HepG2 (cell line): ENCODE results near the gene NCOR2. TPM values are rescaled to one million over a fixed set of nuclear protein-coding genes. Genes with fewer than 3 reads are reported as not detected.

Experiments
- CCDC6 ChIP-seq: sonication (generic); formaldehyde crosslinking; IDR thresholded peaks from 2 replicates; pipeline ENCODE4 v1.8.1; 2022; ENCODE audit warnings: mild to moderate bottlenecking, missing genetic modification reagents, moderate library complexity
- FOXK1 ChIP-seq: sonication (generic); formaldehyde crosslinking; IDR thresholded peaks from 2 replicates; pipeline ENCODE4 v1.4.0; 2020; ENCODE audit warnings: low read depth, missing genetic modification reagents, borderline replicate concordance
- GMEB1 ChIP-seq: sonication (generic); formaldehyde crosslinking; IDR thresholded peaks from 2 replicates; pipeline ENCODE4 v1.5.1; 2020; ENCODE audit warnings: missing genetic modification reagents, mild to moderate bottlenecking, borderline replicate concordance
- HNF4A ChIP-seq: sonication (generic); formaldehyde crosslinking; IDR thresholded peaks from 2 replicates; pipeline ENCODE4 v1.4.0; 2020; ENCODE audit warnings: missing genetic modification reagents
- HNRNPL ChIP-seq: fragments of 200-400 bp; formaldehyde crosslinking; IDR thresholded peaks from 2 replicates; pipeline ENCODE4 v1.6.1; 2017; ENCODE audit warnings: mild to moderate bottlenecking, low read depth, low read length
- NFYB ChIP-seq: sonication (generic); formaldehyde crosslinking; IDR thresholded peaks from 2 replicates; pipeline ENCODE4 v1.4.0; 2020; ENCODE audit warnings: missing genetic modification reagents
- SUZ12 ChIP-seq: fragments of 150-350 bp; IDR thresholded peaks from 2 replicates; pipeline ENCODE4 v1.6.1; 2014; ENCODE audit warnings: low read depth, low read length
- TOPORS ChIP-seq: sonication (generic); formaldehyde crosslinking; IDR thresholded peaks from 2 replicates; pipeline ENCODE4 v1.8.0; 2023; ENCODE audit warnings: mild to moderate bottlenecking, missing genetic modification reagents
- ZBTB25 ChIP-seq: IDR thresholded peaks from 2 replicates; pipeline ENCODE4 v1.6.1; 2018; ENCODE audit warnings: missing genetic modification reagents
- ZEB1 ChIP-seq: IDR thresholded peaks from 2 replicates; pipeline ENCODE4 v1.6.1; 2012; ENCODE audit warnings: mild to moderate bottlenecking, low read depth, inconsistent platforms; ENCODE audit not compliant: insufficient replicate concordance
- ZIK1 ChIP-seq: sonication (generic); formaldehyde crosslinking; IDR thresholded peaks from 2 replicates; pipeline ENCODE4 v1.5.0; 2020; ENCODE audit warnings: mild to moderate bottlenecking, low read depth, missing genetic modification reagents, borderline replicate concordance
- ZNF101 ChIP-seq: sonication (generic); formaldehyde crosslinking; IDR thresholded peaks from 2 replicates; pipeline ENCODE4 v1.4.0; 2020; ENCODE audit warnings: mild to moderate bottlenecking, low read depth, missing genetic modification reagents, borderline replicate concordance
- ZNF296 ChIP-seq: sonication (generic); formaldehyde crosslinking; conservative IDR thresholded peaks from 2 replicates; pipeline ENCODE4 v1.5.0; 2020; ENCODE audit warnings: mild to moderate bottlenecking, missing genetic modification reagents
- ZNF333 ChIP-seq: sonication (generic); formaldehyde crosslinking; IDR thresholded peaks from 2 replicates; pipeline ENCODE4 v1.4.0; 2020; ENCODE audit warnings: mild to moderate bottlenecking, missing genetic modification reagents, borderline replicate concordance
- ZNF605 ChIP-seq: sonication (generic); formaldehyde crosslinking; IDR thresholded peaks from 2 replicates; pipeline ENCODE4 v1.8.0; 2022; ENCODE audit warnings: mild to moderate bottlenecking, missing genetic modification reagents
- ZNF747 ChIP-seq: sonication (generic); formaldehyde crosslinking; IDR thresholded peaks from 2 replicates; pipeline ENCODE4 v1.8.1; 2023; ENCODE audit warnings: missing genetic modification reagents, mild to moderate bottlenecking, borderline replicate concordance
- ZNF782 ChIP-seq: sonication (generic); formaldehyde crosslinking; IDR thresholded peaks from 2 replicates; pipeline ENCODE4 v1.4.0; 2020; ENCODE audit warnings: missing genetic modification reagents, mild to moderate bottlenecking, borderline replicate concordance
- polyA plus RNA-seq, 8 experiments: library from polyadenylated mRNA; depleted of rRNA in 3 of 8; stranded (reverse) in 7 of 8; unstranded in 1 of 8; fragments of >200 nt; fragmentation: Illumina TruSeq in 4 of 8; extraction: Trizol in 4 of 8; gene quantifications; 2 replicates each; pipeline versions ENCODE4 v1.2.1 to v1.2.3, GENCODE V29; 2011 to 2016; ENCODE audit warnings: low read depth in 4 of 8, missing spikeins in 1 of 8, mixed read lengths in 1 of 8; ENCODE audit not compliant: insufficient read depth in 1 of 8
- total RNA-seq, 5 experiments: library from RNA; depleted of rRNA; stranded (reverse); fragments of >200 nt; fragmentation: Illumina TruSeq; extraction: Trizol; gene quantifications; 2 replicates each; pipeline ENCODE4 v1.2.3, GENCODE V29; 2016; ENCODE audit warnings: low read depth in 1 of 5
- TF ChIP-seq, protein P1 (sequence below): sonication (generic); formaldehyde crosslinking; IDR thresholded peaks from 2 replicates; pipeline ENCODE4 v1.8.0; 2022; ENCODE audit warnings: mild to moderate bottlenecking, missing genetic modification reagents, borderline replicate concordance
- TF ChIP-seq, protein P2 (sequence below): sonication (generic); formaldehyde crosslinking; IDR thresholded peaks from 2 replicates; pipeline ENCODE4 v1.4.0; 2020; ENCODE audit warnings: mild to moderate bottlenecking, missing genetic modification reagents
- TF ChIP-seq, protein P3 (sequence below): sonication (generic); formaldehyde crosslinking; IDR thresholded peaks from 2 replicates; pipeline ENCODE4 v1.8.0; 2022; ENCODE audit warnings: missing genetic modification reagents, mild to moderate bottlenecking, inconsistent platforms, borderline replicate concordance

Gene NCOR2
- total and polyA plus RNA-seq, 2 of the 13 experiments (the other 11 are each of a cell fraction or from before 2014, with no cell fraction given), result 4.5 to 5.7 TPM

DNA sequence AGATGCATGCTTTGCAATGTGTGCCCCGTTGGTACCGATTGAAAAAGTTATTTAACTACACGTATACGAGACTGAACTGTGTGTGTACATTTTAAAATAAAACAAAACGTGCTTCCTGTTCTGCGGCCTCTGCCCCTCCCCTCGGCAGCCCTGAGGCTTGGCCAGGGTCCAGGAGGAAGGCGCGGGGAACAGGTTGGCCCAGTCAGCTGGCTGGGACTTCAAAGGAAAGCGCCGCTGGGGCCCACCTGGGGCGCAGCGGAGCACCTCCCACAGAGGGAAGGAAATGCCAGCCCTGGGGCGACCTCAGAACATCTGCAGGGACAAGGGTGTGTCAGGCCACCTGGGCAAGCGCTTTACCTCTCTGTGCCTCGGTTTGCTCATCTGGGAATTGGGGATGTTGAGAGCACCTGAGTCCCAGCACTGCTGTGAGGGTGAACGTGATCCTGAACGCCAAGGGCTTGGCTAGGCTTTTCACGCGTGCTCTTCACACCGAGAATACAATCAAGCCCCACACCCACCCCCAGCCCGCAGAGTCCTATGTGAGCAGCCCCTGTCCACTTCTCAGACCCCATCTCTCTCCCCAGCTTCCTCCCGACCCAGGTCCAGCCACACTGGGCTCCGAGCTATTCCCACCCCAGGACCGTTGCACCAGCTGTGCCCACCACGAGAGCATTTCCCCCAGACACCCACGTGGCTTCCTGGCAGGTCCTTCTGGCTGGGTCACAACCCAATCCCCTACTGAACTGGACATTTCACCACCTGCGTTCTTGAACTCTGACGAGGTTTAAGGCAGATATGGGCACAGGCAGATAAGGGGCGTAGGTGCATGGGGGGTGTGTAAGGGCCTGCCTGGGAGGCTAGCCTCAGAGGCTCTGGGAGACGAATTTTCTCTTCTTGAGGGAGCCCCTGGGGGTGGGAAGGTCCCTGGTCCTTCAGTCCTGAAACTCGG, 41.9 kb upstream of the NCOR2 start (continued):
- TF ChIP-seq ZBTB25 (no peak), HNRNPL (peak; percentile 92), ZNF333 (CRISPR knock-in tag) (no peak), TOPORS (CRISPR knock-in tag) (no peak), ZEB1 (peak; percentile 91), GMEB1 (CRISPR knock-in tag) (peak; percentile 41; the same call in 1 of the 2 replicates), ZNF782 (no peak), HNF4A (peak; percentile 51), CCDC6 (CRISPR knock-in tag) (0 out of 2 replicates have a peak, but pooled peaks have one; percentile 26), ZNF605 (CRISPR knock-in tag) (peak; percentile 59; the same call in 1 of the 2 replicates), ZNF101 (CRISPR knock-in tag) (no peak), ZNF296 (no peak), SUZ12 (no peak), ZIK1 (CRISPR knock-in tag) (no peak), NFYB (CRISPR knock-in tag) (no peak), FOXK1 (CRISPR knock-in tag) (peak; percentile 57; the same call in 1 of the 2 replicates), ZNF747 (CRISPR knock-in tag) (peak; percentile 53; the same call in 1 of the 2 replicates)
- TF ChIP-seq, protein P1, sequence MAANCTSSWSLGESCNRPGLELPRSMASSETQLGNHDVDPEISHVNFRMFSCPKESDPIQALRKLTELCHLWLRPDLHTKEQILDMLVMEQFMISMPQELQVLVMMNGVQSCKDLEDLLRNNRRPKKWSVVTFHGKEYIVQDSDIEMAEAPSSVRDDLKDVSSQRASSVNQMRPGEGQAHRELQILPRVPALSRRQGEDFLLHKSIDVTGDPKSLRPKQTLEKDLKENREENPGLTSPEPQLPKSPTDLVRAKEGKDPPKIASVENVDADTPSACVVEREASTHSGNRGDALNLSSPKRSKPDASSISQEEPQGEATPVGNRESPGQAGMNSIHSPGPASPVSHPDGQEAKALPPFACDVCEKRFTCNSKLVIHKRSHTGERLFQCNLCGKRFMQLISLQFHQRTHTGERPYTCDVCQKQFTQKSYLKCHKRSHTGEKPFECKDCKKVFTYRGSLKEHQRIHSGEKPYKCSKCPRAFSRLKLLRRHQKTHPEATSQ (CRISPR knock-in tag), result no peak
- TF ChIP-seq, protein P2, sequence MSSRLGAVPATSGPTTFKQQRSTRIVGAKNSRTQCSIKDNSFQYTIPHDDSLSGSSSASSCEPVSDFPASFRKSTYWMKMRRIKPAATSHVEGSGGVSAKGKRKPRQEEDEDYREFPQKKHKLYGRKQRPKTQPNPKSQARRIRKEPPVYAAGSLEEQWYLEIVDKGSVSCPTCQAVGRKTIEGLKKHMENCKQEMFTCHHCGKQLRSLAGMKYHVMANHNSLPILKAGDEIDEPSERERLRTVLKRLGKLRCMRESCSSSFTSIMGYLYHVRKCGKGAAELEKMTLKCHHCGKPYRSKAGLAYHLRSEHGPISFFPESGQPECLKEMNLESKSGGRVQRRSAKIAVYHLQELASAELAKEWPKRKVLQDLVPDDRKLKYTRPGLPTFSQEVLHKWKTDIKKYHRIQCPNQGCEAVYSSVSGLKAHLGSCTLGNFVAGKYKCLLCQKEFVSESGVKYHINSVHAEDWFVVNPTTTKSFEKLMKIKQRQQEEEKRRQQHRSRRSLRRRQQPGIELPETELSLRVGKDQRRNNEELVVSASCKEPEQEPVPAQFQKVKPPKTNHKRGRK, result no peak
- TF ChIP-seq, protein P3, sequence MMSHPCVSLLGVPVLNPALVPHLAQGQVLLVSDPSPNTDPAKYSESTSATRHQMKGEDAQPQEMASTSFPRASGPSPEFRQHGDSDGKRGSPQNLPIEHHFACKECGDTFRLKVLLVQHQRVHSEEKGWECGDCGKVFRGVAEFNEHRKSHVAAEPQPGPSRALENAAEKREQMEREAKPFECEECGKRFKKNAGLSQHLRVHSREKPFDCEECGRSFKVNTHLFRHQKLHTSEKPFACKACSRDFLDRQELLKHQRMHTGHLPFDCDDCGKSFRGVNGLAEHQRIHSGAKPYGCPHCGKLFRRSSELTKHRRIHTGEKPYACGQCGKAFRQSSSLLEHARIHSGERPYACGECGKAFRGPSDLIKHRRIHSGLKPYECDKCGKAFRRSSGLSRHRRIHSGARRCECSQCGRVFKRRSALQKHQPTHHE, result no peak
